Effector CD4-positive, alpha-beta T cell (primary cell): ENCODE results near the gene PANX3. TPM values are rescaled to one million over a fixed set of nuclear protein-coding genes. Genes with fewer than 3 reads are reported as not detected.
"Not testable (repeated sequence)": the region's sequence is repeated elsewhere in the genome, so short reads cannot be mapped to it uniquely, and the experiment has no call there.

ENCODE experiments used
- DNase-seq: peaks from one replicate; pipeline ENCODE4 v3.0.0-alpha.2; 2020
- total RNA-seq: gene quantifications from one replicate; lab custom pipeline; 2026; lab: John Stamatoyannopoulos, UW

The PANX3 gene
- not detected for total RNA-seq

- DNase-seq, result no peak
Observed at GRCh38 chr11:124611064-124611463, at the start of gene PANX3. Gene PANX3 (plus strand): TSS chr11:124611428. CDS start chr11:124611557, 129 bp downstream.

GRCh38 chr11:124569697-124570096, 41.5 kb upstream of the PANX3 start, which contains the start of gene OR8A1:
Gene OR8A1 (plus strand): TSS chr11:124569997. CDS start chr11:124570120, 123 bp downstream.
- no peak for DNase-seq

- DNase-seq, result no peak
Observed at GRCh38 chr11:124570160-124570559, 41.1 kb upstream of the PANX3 start.

GRCh38 chr11:124577716-124578427, 33.4 kb upstream of the PANX3 start:
- no peak for DNase-seq

GRCh38 chr11:124578761-124579160, 32.5 kb upstream of the PANX3 start:
- no peak for DNase-seq

GRCh38 chr11:124581817-124582216, 29.4 kb upstream of the PANX3 start:
- DNase-seq, result no peak

GRCh38 chr11:124582565-124582964, 28.7 kb upstream of the PANX3 start:
- DNase-seq, result no peak

GRCh38 chr11:124583781-124584180, 27.4 kb upstream of the PANX3 start:
- DNase-seq, result no peak

GRCh38 chr11:124584681-124585372, 26.4 kb upstream of the PANX3 start:
- DNase-seq, result no peak

GRCh38 chr11:124586238-124586860, 24.9 kb upstream of the PANX3 start:
- DNase-seq, result peak; percentile 7

GRCh38 chr11:124591430-124591829, 19.8 kb upstream of the PANX3 start:
- DNase-seq, result no peak

GRCh38 chr11:124592627-124593026, 18.6 kb upstream of the PANX3 start:
- DNase-seq, result no peak

- no peak for DNase-seq
Observed at GRCh38 chr11:124595302-124595701, 15.9 kb upstream of the PANX3 start.

- DNase-seq, result no peak
Observed at GRCh38 chr11:124597626-124598025, 13.6 kb upstream of the PANX3 start.

GRCh38 chr11:124600621-124601320, 10.5 kb upstream of the PANX3 start:
- no peak for DNase-seq

- no peak for DNase-seq
Observed at GRCh38 chr11:124602193-124602592, 9.0 kb upstream of the PANX3 start.

GRCh38 chr11:124602723-124603122, 8.5 kb upstream of the PANX3 start:
- DNase-seq, result not testable (repeated sequence)

GRCh38 chr11:124605719-124606118, 5.5 kb upstream of the PANX3 start:
- DNase-seq, result no peak

- no peak for DNase-seq
Observed at GRCh38 chr11:124608147-124608546, 3.1 kb upstream of the PANX3 start.

GRCh38 chr11:124610295-124610694, 933 bp upstream of the PANX3 start:
- DNase-seq, result no peak

GRCh38 chr11:124612045-124612444, 817 bp downstream of the PANX3 start:
- no peak for DNase-seq

- DNase-seq, result no peak
Observed at GRCh38 chr11:124612567-124613246, 1.5 kb downstream of the PANX3 start.

- DNase-seq, result no peak
Observed at GRCh38 chr11:124618863-124619262, 7.6 kb downstream of the PANX3 start.
